ENCODE data around the gene PTPN18.

PTPN18 gene

GRCh38 chr2:130346041-130346740, 9.7 kb upstream of the PTPN18 start:
- H3K9ac ChIP-seq (ENCODE audit: low read length), result no peak overlapping the region
- no peak overlapping the region for H2BK120ac ChIP-seq (ENCODE audit: low read depth, low read length)
- 98% methylated on average over 25 of the region's 26 CpGs for WGBS
- H3K79me1 ChIP-seq (replicated peaks; ENCODE audit: low read length, poor library complexity, severe bottlenecking), result peaks cover 29% of the 10 kb centered on the region
- H3K4me3 ChIP-seq (ENCODE audit: insufficient read depth in 1 of 2, low read depth in 1 of 2, low read length in 2 of 2), result no peak overlapping the region
- no peaks in the 10 kb centered on the region for H3K9me3 ChIP-seq (ENCODE audit: control insufficient read depth, low read length)
- peaks cover 7% of the 10 kb centered on the region for H3K4me1 ChIP-seq (ENCODE audit: control insufficient read depth, insufficient read depth, low read depth, low read length)
- H2BK15ac ChIP-seq (ENCODE audit: low read depth, poor library complexity, severe bottlenecking), result no peak overlapping the region
- no peak overlapping the region for H3K18ac ChIP-seq (ENCODE audit: low read depth in 1 of 2, low read length in 2 of 2)
- H3K27me3 ChIP-seq (ENCODE audit: control insufficient read depth in 1 of 2, insufficient read depth in 1 of 2, low read length in 2 of 2), result no peaks in the 10 kb centered on the region
- no peak for DNase-seq
- no peak overlapping the region for H3K27ac ChIP-seq (ENCODE audit: low read length, poor library complexity, severe bottlenecking)
- H4K8ac ChIP-seq (ENCODE audit: low read length), result no peak overlapping the region
- no peak overlapping the region for H2AFZ ChIP-seq (ENCODE audit: low read depth, low read length)
- no peak overlapping the region for H3K23ac ChIP-seq (ENCODE audit: low read length in 2 of 2)
- H4K91ac ChIP-seq (ENCODE audit: low read length), result no peak overlapping the region
- H3K36me3 ChIP-seq (ENCODE audit: control insufficient read depth in 1 of 2, insufficient read depth in 2 of 2, low read depth in 1 of 2, low read length in 2 of 2), result peaks cover 38 to 52% of the 10 kb centered on the region in 2 experiments
- no peak overlapping the region for H3K4me2 ChIP-seq (ENCODE audit: low read length, poor library complexity, severe bottlenecking)
- H3K14ac ChIP-seq (ENCODE audit: low read length in 2 of 2), result no peak overlapping the region
- H2BK12ac ChIP-seq (ENCODE audit: low read length in 2 of 2), result no peak overlapping the region
- H3K4ac ChIP-seq (ENCODE audit: low read depth in 1 of 2, low read length in 2 of 2), result no peak overlapping the region
- no peak overlapping the region for H2AK5ac ChIP-seq (ENCODE audit: low read length, severe bottlenecking)
- H2BK5ac ChIP-seq (ENCODE audit: low read depth, low read length, poor library complexity, severe bottlenecking), result no peak overlapping the region

- Histone ChIP-seq H3K14ac (ENCODE audit: low read length in 2 of 2) (no peak overlapping the region), H4K91ac (ENCODE audit: low read length) (no peak overlapping the region), H3K27ac (ENCODE audit: low read length, poor library complexity, severe bottlenecking) (no peak overlapping the region), H3K4me2 (ENCODE audit: low read length, poor library complexity, severe bottlenecking) (no peak overlapping the region), H3K9ac (ENCODE audit: low read length) (no peak overlapping the region), H3K4ac (ENCODE audit: low read depth in 1 of 2, low read length in 2 of 2) (no peak overlapping the region), H2AK5ac (ENCODE audit: low read length, severe bottlenecking) (no peak overlapping the region), H2AFZ (ENCODE audit: low read depth, low read length) (no peak overlapping the region), H2BK12ac (ENCODE audit: low read length in 2 of 2) (no peak overlapping the region), H4K8ac (ENCODE audit: low read length) (no peak overlapping the region), H3K9me3 (ENCODE audit: control insufficient read depth, low read length) (no peaks in the 10 kb centered on the region), H3K23ac (ENCODE audit: low read length in 2 of 2) (no peak overlapping the region), H2BK5ac (ENCODE audit: low read depth, low read length, poor library complexity, severe bottlenecking) (no peak overlapping the region), H2BK15ac (ENCODE audit: low read depth, poor library complexity, severe bottlenecking) (no peak overlapping the region), H3K4me3 (ENCODE audit: insufficient read depth in 1 of 2, low read depth in 1 of 2, low read length in 2 of 2) (no peak overlapping the region), H2BK120ac (ENCODE audit: low read depth, low read length) (no peak overlapping the region), H3K18ac (ENCODE audit: low read depth in 1 of 2, low read length in 2 of 2) (no peak overlapping the region), H3K4me1 (ENCODE audit: control insufficient read depth, insufficient read depth, low read depth, low read length) (peaks cover 7% of the 10 kb centered on the region), H3K79me1 (replicated peaks; ENCODE audit: low read length, poor library complexity, severe bottlenecking) (peaks cover 28% of the 10 kb centered on the region), H3K27me3 (ENCODE audit: control insufficient read depth in 1 of 2, insufficient read depth in 1 of 2, low read length in 2 of 2) (no peaks in the 10 kb centered on the region), H3K36me3 (ENCODE audit: control insufficient read depth in 1 of 2, insufficient read depth in 2 of 2, low read depth in 1 of 2, low read length in 2 of 2) (peaks cover 38 to 52% of the 10 kb centered on the region in 2 experiments)
- no peak for DNase-seq
- 100% methylated on average over 4 of the region's 4 CpGs for WGBS
Measured at GRCh38 chr2:130346741-130347066, 9.2 kb upstream of the PTPN18 start.

DNA sequence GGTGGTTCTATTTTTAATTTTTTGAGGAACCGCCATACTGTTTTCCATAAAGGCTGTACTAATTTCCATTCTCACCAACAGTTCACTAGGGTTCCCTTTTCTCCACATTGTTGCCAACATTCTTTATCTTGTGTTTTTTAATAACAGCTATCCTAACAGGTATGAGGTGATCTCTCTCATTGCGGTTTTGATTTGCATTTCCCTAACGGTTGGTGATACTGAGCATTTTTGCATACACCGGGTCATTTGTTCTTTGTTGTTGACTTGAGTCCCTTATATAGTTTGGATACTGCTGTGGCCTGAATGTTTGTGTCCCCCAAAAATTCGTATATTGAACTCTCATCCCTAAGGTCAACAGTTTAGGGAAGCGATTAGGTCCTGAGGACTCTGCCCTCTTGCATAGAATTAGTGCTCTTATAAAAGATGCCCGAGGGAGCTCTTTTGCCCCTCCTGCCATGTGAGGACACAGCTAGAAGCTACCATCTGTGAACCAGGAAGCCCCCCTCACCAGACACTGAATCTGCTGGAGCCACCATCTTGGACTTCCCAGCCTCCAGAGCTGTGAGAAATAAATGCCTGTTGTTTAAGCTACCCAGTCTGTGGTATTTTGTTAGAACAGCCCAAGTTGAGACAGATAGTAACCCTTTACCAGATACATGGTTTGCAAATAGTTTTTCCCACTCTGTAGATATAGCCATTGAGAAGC, 8.5 kb upstream of the PTPN18 start:
- H2BK5ac ChIP-seq (ENCODE audit: low read depth, low read length, poor library complexity, severe bottlenecking), result no peak overlapping the region
- H3K79me1 ChIP-seq (replicated peaks; ENCODE audit: low read length, poor library complexity, severe bottlenecking), result peaks cover 32% of the 10 kb centered on the region
- H2BK12ac ChIP-seq (ENCODE audit: low read length in 2 of 2), result no peak overlapping the region
- H2AFZ ChIP-seq (ENCODE audit: low read depth, low read length), result no peak overlapping the region
- H2BK120ac ChIP-seq (ENCODE audit: low read depth, low read length), result no peak overlapping the region
- no peak overlapping the region for H4K91ac ChIP-seq (ENCODE audit: low read length)
- H3K4me1 ChIP-seq (ENCODE audit: control insufficient read depth, insufficient read depth, low read depth, low read length), result peaks cover 7% of the 10 kb centered on the region
- no peak for DNase-seq
- H3K27ac ChIP-seq (ENCODE audit: low read length, poor library complexity, severe bottlenecking), result no peak overlapping the region
- peaks cover 38 to 52% of the 10 kb centered on the region in 2 experiments for H3K36me3 ChIP-seq (ENCODE audit: control insufficient read depth in 1 of 2, insufficient read depth in 2 of 2, low read depth in 1 of 2, low read length in 2 of 2)
- no peak overlapping the region for H3K4me2 ChIP-seq (ENCODE audit: low read length, poor library complexity, severe bottlenecking)
- H3K9me3 ChIP-seq (ENCODE audit: control insufficient read depth, low read length), result no peaks in the 10 kb centered on the region
- no peak overlapping the region for H3K23ac ChIP-seq (ENCODE audit: low read length in 2 of 2)
- no peak overlapping the region for H2AK5ac ChIP-seq (ENCODE audit: low read length, severe bottlenecking)
- no peak overlapping the region for H3K18ac ChIP-seq (ENCODE audit: low read depth in 1 of 2, low read length in 2 of 2)
- H3K4ac ChIP-seq (ENCODE audit: low read depth in 1 of 2, low read length in 2 of 2), result no peak overlapping the region
- H3K4me3 ChIP-seq (ENCODE audit: insufficient read depth in 1 of 2, low read depth in 1 of 2, low read length in 2 of 2), result no peak overlapping the region
- H4K8ac ChIP-seq (ENCODE audit: low read length), result no peak overlapping the region
- no peak overlapping the region for H3K9ac ChIP-seq (ENCODE audit: low read length)
- no peak overlapping the region for H3K14ac ChIP-seq (ENCODE audit: low read length in 2 of 2)
- no peak overlapping the region for H2BK15ac ChIP-seq (ENCODE audit: low read depth, poor library complexity, severe bottlenecking)
- H3K27me3 ChIP-seq (ENCODE audit: control insufficient read depth in 1 of 2, insufficient read depth in 1 of 2, low read length in 2 of 2), result no peaks in the 10 kb centered on the region
- 98% methylated on average over 6 of the region's 7 CpGs for WGBS

GRCh38 chr2:130349174-130349573, 6.7 kb upstream of the PTPN18 start:
- no peak overlapping the region for H2AK5ac ChIP-seq (ENCODE audit: low read length, severe bottlenecking)
- H3K9ac ChIP-seq (ENCODE audit: low read length), result no peak overlapping the region
- peaks cover 4% of the 10 kb centered on the region for H3K4me1 ChIP-seq (ENCODE audit: control insufficient read depth, insufficient read depth, low read depth, low read length)
- peaks cover 35% of the 10 kb centered on the region for H3K79me1 ChIP-seq (replicated peaks; ENCODE audit: low read length, poor library complexity, severe bottlenecking)
- H2BK15ac ChIP-seq (ENCODE audit: low read depth, poor library complexity, severe bottlenecking), result no peak overlapping the region
- no peak overlapping the region for H3K4me2 ChIP-seq (ENCODE audit: low read length, poor library complexity, severe bottlenecking)
- no peaks in the 10 kb centered on the region for H3K9me3 ChIP-seq (ENCODE audit: control insufficient read depth, low read length)
- no peak overlapping the region for H3K18ac ChIP-seq (ENCODE audit: low read depth in 1 of 2, low read length in 2 of 2)
- no peak overlapping the region for H4K8ac ChIP-seq (ENCODE audit: low read length)
- H3K14ac ChIP-seq (ENCODE audit: low read length in 2 of 2), result no peak overlapping the region
- no peak overlapping the region for H3K27ac ChIP-seq (ENCODE audit: low read length, poor library complexity, severe bottlenecking)
- 100% methylated on average over 3 of the region's 3 CpGs for WGBS
- no peak for DNase-seq
- H2BK5ac ChIP-seq (ENCODE audit: low read depth, low read length, poor library complexity, severe bottlenecking), result no peak overlapping the region
- peaks cover 38 to 52% of the 10 kb centered on the region in 2 experiments for H3K36me3 ChIP-seq (ENCODE audit: control insufficient read depth in 1 of 2, insufficient read depth in 2 of 2, low read depth in 1 of 2, low read length in 2 of 2)
- no peak overlapping the region for H3K4ac ChIP-seq (ENCODE audit: low read depth in 1 of 2, low read length in 2 of 2)
- H2BK12ac ChIP-seq (ENCODE audit: low read length in 2 of 2), result no peak overlapping the region
- no peak overlapping the region for H2BK120ac ChIP-seq (ENCODE audit: low read depth, low read length)
- H3K23ac ChIP-seq (ENCODE audit: low read length in 2 of 2), result no peak overlapping the region
- no peaks in the 10 kb centered on the region for H3K27me3 ChIP-seq (ENCODE audit: control insufficient read depth in 1 of 2, insufficient read depth in 1 of 2, low read length in 2 of 2)
- no peak overlapping the region for H2AFZ ChIP-seq (ENCODE audit: low read depth, low read length)
- no peak overlapping the region for H3K4me3 ChIP-seq (ENCODE audit: insufficient read depth in 1 of 2, low read depth in 1 of 2, low read length in 2 of 2)
- no peak overlapping the region for H4K91ac ChIP-seq (ENCODE audit: low read length)
